OCI-LY1 (cell line): ENCODE results near the gene HBM.

ENCODE experiments used
- H2AFZ ChIP-seq: fragments of 200-600 bp; sonication (generic), shearing (Covaris generic); 2 replicates; pipeline ENCODE4 v1.6.0; 2014; ENCODE audit warnings: antibody characterized with exemption, mild to moderate bottlenecking, low read length
- H3F3A ChIP-seq: fragments of 200-600 bp; sonication (generic), shearing (Covaris generic); 2 replicates; pipeline ENCODE4 v1.6.0; 2014; ENCODE audit warnings: mild to moderate bottlenecking, antibody characterized with exemption, low read length, moderate library complexity; ENCODE audit not compliant: insufficient read depth
- H3K27ac ChIP-seq: fragments of 200-600 bp; sonication (generic); 2 replicates; pipeline ENCODE4 v1.5.1; 2014; ENCODE audit warnings: low read length, mixed run types, mild to moderate bottlenecking, low read depth; ENCODE audit not compliant: poor library complexity, severe bottlenecking
- H3K27me3 ChIP-seq: fragments of 200-600 bp; sonication (generic); 2 replicates; pipeline ENCODE4 v1.6.0; 2014; ENCODE audit warnings: antibody characterized with exemption, mild to moderate bottlenecking, low read length, moderate library complexity; ENCODE audit not compliant: insufficient read depth
- H3K36me3 ChIP-seq: fragments of 200-600 bp; sonication (generic); 2 replicates; pipeline ENCODE4 v1.6.1; 2014; ENCODE audit warnings: mild to moderate bottlenecking, antibody characterized with exemption, low read length, moderate library complexity, mixed read lengths; ENCODE audit not compliant: insufficient read depth
- H3K4me1 ChIP-seq: fragments of 200-600 bp; sonication (generic); 2 replicates; pipeline ENCODE4 v1.5.1; 2014; ENCODE audit warnings: mild to moderate bottlenecking, low read length, moderate library complexity; ENCODE audit not compliant: insufficient read depth, severe bottlenecking
- H3K4me2 ChIP-seq: fragments of 200-600 bp; sonication (generic), shearing (Covaris generic); 2 replicates; pipeline ENCODE4 v1.6.1; 2014; ENCODE audit warnings: low read length
- H3K4me3 ChIP-seq: fragments of 200-600 bp; sonication (generic); 2 replicates; pipeline ENCODE4 v1.5.1; 2014; ENCODE audit warnings: low read length, low read depth, mild to moderate bottlenecking, mixed read lengths; ENCODE audit not compliant: poor library complexity, severe bottlenecking
- H3K79me2 ChIP-seq: fragments of 200-600 bp; shearing (Covaris generic); 2 replicates; pipeline ENCODE4 v1.6.1; 2016; ENCODE audit warnings: mixed run types, low read length, mixed read lengths; ENCODE audit not compliant: insufficient read depth
- H3K9ac ChIP-seq: fragments of 200-600 bp; sonication (generic), shearing (Covaris generic); 2 replicates; pipeline ENCODE4 v1.6.1; 2014; ENCODE audit warnings: mild to moderate bottlenecking, low read length, mixed read lengths
- H3K9me2 ChIP-seq: fragments of 200-600 bp; sonication (generic), shearing (Covaris generic); 2 replicates; pipeline ENCODE4 v1.6.1; 2014; ENCODE audit warnings: low read depth, mild to moderate bottlenecking, low read length, mixed read lengths
- H3K9me3 ChIP-seq: fragments of 200-600 bp; shearing (Covaris generic); 2 replicates; pipeline ENCODE4 v1.6.1; 2014; ENCODE audit warnings: low read length, mixed read lengths
- H4K20me1 ChIP-seq: fragments of 200-600 bp; sonication (generic), shearing (Covaris generic); 2 replicates; pipeline ENCODE4 v1.6.0; 2016; ENCODE audit warnings: mild to moderate bottlenecking, low read length; ENCODE audit not compliant: insufficient read depth
- EZH2 ChIP-seq: fragments of 200-600 bp; sonication (generic), shearing (Covaris generic); IDR thresholded peaks from 2 replicates; pipeline ENCODE4 v1.8.0; 2017; ENCODE audit warnings: borderline replicate concordance, mixed run types, mild to moderate bottlenecking, antibody characterized with exemption, low read length, moderate library complexity, mixed read lengths
- TF ChIP-seq, protein P1 (sequence below): fragments of 200-600 bp; sonication (generic), shearing (Covaris generic); IDR thresholded peaks from 2 replicates; pipeline ENCODE4 v1.5.1; 2017; ENCODE audit warnings: mild to moderate bottlenecking, antibody characterized with exemption, low read length, moderate library complexity, mixed read lengths

The HBM gene

DNA sequence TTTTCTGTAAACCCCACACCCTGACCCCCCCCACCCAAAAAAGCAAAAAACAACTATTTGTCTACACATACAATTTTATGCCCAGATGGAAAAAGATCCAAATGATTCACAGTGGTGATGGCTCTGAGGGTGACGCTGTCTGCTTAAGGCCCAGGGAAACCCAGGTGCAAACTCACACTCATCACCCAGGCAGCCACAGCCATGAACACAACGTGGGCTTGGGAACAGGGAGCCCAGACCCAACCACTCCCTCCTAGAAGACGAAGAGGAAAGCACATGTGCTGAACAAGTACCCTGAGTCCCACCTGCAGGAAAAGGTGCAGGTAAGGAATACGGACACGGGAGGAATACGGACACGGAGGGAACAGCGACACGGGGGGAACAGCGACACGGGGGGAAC is 19.9 kb downstream of the HBM start:
- no peak overlapping the region for H3K4me3 ChIP-seq
- no peaks in the 10 kb centered on the region for H3K9me2 ChIP-seq
- H2AFZ ChIP-seq, result no peak overlapping the region
- H3K27ac ChIP-seq, result no peak overlapping the region
- H4K20me1 ChIP-seq, result no peaks in the 10 kb centered on the region
- H3K9me3 ChIP-seq, result no peaks in the 10 kb centered on the region
- no peak overlapping the region for H3K4me2 ChIP-seq
- peaks cover 43% of the 10 kb centered on the region for H3K36me3 ChIP-seq
- H3F3A ChIP-seq, result no peaks in the 10 kb centered on the region
- TF ChIP-seq EZH2, result no peak
- TF ChIP-seq, protein P1, sequence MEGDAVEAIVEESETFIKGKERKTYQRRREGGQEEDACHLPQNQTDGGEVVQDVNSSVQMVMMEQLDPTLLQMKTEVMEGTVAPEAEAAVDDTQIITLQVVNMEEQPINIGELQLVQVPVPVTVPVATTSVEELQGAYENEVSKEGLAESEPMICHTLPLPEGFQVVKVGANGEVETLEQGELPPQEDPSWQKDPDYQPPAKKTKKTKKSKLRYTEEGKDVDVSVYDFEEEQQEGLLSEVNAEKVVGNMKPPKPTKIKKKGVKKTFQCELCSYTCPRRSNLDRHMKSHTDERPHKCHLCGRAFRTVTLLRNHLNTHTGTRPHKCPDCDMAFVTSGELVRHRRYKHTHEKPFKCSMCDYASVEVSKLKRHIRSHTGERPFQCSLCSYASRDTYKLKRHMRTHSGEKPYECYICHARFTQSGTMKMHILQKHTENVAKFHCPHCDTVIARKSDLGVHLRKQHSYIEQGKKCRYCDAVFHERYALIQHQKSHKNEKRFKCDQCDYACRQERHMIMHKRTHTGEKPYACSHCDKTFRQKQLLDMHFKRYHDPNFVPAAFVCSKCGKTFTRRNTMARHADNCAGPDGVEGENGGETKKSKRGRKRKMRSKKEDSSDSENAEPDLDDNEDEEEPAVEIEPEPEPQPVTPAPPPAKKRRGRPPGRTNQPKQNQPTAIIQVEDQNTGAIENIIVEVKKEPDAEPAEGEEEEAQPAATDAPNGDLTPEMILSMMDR, result no peak
- no peaks in the 10 kb centered on the region for H3K27me3 ChIP-seq
- H3K79me2 ChIP-seq, result no peaks in the 10 kb centered on the region
- H3K9ac ChIP-seq, result no peak overlapping the region
- H3K4me1 ChIP-seq, result peaks cover 5% of the 10 kb centered on the region

DNA sequence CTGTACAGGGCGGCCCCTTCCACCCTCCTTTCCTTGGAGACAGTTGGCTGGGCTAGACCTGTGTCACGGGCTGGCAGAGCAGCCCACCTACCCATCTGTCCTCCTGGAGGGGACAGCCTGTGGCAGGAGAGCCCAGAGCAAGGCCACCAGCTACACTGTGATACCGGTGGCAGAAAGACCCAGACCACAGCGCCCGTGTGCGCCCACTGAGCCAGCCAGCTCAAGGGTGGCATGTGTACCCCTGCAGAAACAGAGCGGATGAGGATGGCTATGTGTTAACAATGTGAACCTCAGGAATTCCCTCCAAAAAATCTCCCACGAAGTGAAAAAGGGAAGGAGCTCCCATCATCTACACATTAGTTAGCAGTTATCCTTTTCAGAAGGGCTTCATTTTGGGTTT is 21.6 kb downstream of the HBM start:
- no peak overlapping the region for H3K4me2 ChIP-seq
- H3K9ac ChIP-seq, result no peak overlapping the region
- peaks cover 59% of the 10 kb centered on the region for H3K36me3 ChIP-seq
- H3K9me3 ChIP-seq, result no peaks in the 10 kb centered on the region
- no peaks in the 10 kb centered on the region for H3K9me2 ChIP-seq
- TF ChIP-seq, protein P1, result no peak
- TF ChIP-seq EZH2, result no peak
- no peaks in the 10 kb centered on the region for H3K79me2 ChIP-seq
- no peaks in the 10 kb centered on the region for H3K4me1 ChIP-seq
- no peaks in the 10 kb centered on the region for H4K20me1 ChIP-seq
- H3K27me3 ChIP-seq, result no peaks in the 10 kb centered on the region
- H3K4me3 ChIP-seq, result no peak overlapping the region
- H2AFZ ChIP-seq, result no peak overlapping the region
- H3F3A ChIP-seq, result no peaks in the 10 kb centered on the region
- no peak overlapping the region for H3K27ac ChIP-seq

DNA sequence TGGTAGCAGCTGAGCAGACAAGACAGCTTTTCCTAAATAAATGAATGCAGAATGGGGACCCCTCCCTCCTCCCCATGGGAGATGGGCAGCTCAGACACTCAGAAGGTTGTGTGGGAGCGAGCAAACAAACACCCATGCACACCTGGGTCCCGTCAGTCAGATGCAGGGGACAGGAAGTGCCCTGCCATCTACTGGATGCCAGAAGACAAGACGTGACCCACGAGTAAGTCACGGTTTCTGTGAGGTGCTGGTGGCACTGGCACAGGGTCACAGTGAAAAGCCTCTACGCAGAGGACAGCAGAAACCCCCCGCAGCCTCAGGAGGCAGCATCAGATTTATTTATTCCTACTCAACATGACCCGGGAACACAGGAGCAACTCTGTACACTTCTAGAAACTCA is 22.9 kb downstream of the HBM start:
- H3K36me3 ChIP-seq, result peaks cover 73% of the 10 kb centered on the region
- no peaks in the 10 kb centered on the region for H3K9me2 ChIP-seq
- H3F3A ChIP-seq, result no peaks in the 10 kb centered on the region
- no peak overlapping the region for H3K9ac ChIP-seq
- H3K4me3 ChIP-seq, result no peak overlapping the region
- H3K27ac ChIP-seq, result no peak overlapping the region
- no peaks in the 10 kb centered on the region for H3K79me2 ChIP-seq
- TF ChIP-seq, protein P1, result peak; percentile 57; the same call in 1 of the 2 replicates
- no peak for TF ChIP-seq EZH2
- H2AFZ ChIP-seq, result no peak overlapping the region
- H3K27me3 ChIP-seq, result no peaks in the 10 kb centered on the region
- no peaks in the 10 kb centered on the region for H4K20me1 ChIP-seq
- H3K9me3 ChIP-seq, result no peaks in the 10 kb centered on the region
- H3K4me2 ChIP-seq, result no peak overlapping the region
- H3K4me1 ChIP-seq, result no peaks in the 10 kb centered on the region
